Uterus (tissue), 2 donors: ENCODE data around the gene NDC80.

Experiments used
- POLR2A ChIP-seq, 2 donors: fragments of 450-650 bp; IDR thresholded peaks; one replicate each; pipeline ENCODE4 v1.6.1; 2016; ENCODE audit warnings: antibody characterized with exemption in 2 of 2, mild to moderate bottlenecking in 1 of 2, moderate library complexity in 1 of 2
- TF ChIP-seq, protein P1 (sequence below), 4 experiments: fragments of 200-600 bp in 2 of 4; fragments of 450-650 bp in 2 of 4; sonication (generic) in 2 of 4; IDR thresholded peaks; one replicate each; pipeline ENCODE4 v1.5.1; 2016 to 2019; ENCODE audit warnings: antibody characterized with exemption in 4 of 4, mild to moderate bottlenecking in 2 of 4, moderate library complexity in 1 of 4

DNA sequence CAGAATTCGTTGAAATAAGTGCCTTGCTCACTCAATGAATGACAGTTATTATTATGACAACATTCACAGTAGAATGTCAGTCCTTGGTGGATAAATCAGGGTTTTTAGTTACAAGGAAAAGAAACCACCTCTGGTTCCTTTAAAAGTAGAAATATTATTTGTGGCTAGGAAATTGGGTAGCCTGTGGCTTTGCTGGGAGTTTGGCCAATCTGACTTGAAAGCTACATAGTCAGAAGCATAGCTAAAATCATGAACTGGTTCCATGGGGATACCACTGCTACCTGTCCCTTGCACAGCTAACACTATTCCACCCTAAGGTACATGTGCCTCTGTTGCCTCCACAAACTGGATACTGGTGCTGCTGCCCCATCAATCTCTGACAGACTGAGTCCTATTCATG is 71.4 kb downstream of the NDC80 start:
- TF ChIP-seq, protein P1, sequence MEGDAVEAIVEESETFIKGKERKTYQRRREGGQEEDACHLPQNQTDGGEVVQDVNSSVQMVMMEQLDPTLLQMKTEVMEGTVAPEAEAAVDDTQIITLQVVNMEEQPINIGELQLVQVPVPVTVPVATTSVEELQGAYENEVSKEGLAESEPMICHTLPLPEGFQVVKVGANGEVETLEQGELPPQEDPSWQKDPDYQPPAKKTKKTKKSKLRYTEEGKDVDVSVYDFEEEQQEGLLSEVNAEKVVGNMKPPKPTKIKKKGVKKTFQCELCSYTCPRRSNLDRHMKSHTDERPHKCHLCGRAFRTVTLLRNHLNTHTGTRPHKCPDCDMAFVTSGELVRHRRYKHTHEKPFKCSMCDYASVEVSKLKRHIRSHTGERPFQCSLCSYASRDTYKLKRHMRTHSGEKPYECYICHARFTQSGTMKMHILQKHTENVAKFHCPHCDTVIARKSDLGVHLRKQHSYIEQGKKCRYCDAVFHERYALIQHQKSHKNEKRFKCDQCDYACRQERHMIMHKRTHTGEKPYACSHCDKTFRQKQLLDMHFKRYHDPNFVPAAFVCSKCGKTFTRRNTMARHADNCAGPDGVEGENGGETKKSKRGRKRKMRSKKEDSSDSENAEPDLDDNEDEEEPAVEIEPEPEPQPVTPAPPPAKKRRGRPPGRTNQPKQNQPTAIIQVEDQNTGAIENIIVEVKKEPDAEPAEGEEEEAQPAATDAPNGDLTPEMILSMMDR (IDR thresholded peaks at IDR 0.05) = no peak
- TF ChIP-seq POLR2A (IDR thresholded peaks at IDR 0.05) = no peak
